ENCODE results near the gene EVA1C. TPM values are rescaled to one million over a fixed set of nuclear protein-coding genes. Genes with fewer than 3 reads are reported as not detected.

EVA1C gene
- total and polyA plus RNA-seq, 2 donors (not counting 3 experiments of a cell fraction or from before 2014, with no cell fraction given) = 22.8 to 38.6 TPM

DNA sequence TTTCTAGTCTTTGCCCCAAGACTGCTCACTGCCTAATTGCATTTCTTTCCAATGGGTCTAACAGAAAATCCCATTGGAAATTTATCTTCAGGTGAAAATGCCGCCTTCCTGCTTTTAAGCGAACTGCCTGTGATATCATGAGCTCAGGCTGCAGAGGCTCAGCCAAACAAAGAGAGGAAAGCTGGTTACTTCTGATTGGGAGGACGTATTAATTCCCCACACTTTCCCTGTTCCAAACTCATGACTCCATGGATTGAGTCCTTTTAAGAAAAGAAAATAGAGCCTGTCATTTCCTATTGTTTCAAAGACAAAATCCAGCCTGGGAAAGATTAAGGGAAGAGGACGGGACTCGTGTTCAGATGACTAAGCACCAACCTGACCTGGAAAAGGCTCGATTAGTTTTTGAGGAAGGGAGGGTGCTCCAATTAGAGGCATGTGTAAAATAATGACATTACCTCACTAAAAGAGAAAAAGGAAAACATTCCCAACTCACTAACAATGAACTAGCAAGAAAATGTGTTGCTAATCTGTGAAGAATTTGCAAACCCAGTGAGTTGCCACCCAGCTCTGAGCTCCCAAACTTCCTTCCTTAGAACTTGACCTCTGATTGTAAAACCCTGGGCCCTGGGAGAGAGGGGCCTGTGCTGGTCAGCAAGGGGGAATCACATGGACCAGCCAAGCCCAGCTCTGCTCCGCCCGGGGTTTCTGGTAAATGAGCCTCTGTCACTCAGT lies 111.6 kb downstream of the EVA1C start:
- no peak overlapping the region for H3K4me3 ChIP-seq (replicated peaks in 1 of 3; ENCODE audit: insufficient read depth in 1 of 3, low read depth in 1 of 3, low read length in 3 of 3)
- no peak overlapping the region for H2AFZ ChIP-seq (ENCODE audit: low read depth, low read length)
- no peaks in the 10 kb centered on the region for H3K79me2 ChIP-seq (ENCODE audit: control insufficient read depth, insufficient read depth, low read length)
- intact Hi-C loops (cut with micrococcal nuclease) (loop anchor here (1.0 to 2.0 kb wide), 11 partner anchors 20 to 153 kb away; partner anchors contain the start of gene CFAP298), dilution Hi-C loops (cut with MboI; ENCODE audit: extremely low pct_ligation_motif_present, low sequenced_read_pairs) (no loop called here)
- peak; percentile 100 for FAIRE-seq
- TF ChIP-seq EZH2 (IDR thresholded peaks at IDR 0.05; ENCODE audit: borderline replicate concordance, low read depth, low read length, severe bottlenecking) (no peak), POLR2AphosphoS5 (IDR thresholded peaks at IDR 0.05; ENCODE audit: insufficient read depth, low read depth, low read length) (peak; percentile 86), GATA2 (IDR thresholded peaks at IDR 0.05; ENCODE audit: insufficient read depth, insufficient read length, low read depth, low read length) (peak; percentile 88), MAX (IDR thresholded peaks at IDR 0.05; ENCODE audit: insufficient read depth, insufficient read length) (peak; percentile 50), FOS (IDR thresholded peaks at IDR 0.05; ENCODE audit: borderline replicate concordance, insufficient read depth, low read length) (peak; percentile 94), JUN (IDR thresholded peaks at IDR 0.05; ENCODE audit: borderline replicate concordance, insufficient read depth, insufficient read length, low read depth) (peak; percentile 98), MYC (IDR thresholded peaks at IDR 0.05; ENCODE audit: low read depth, low read length) (no peak), POLR2A (IDR thresholded peaks at IDR 0.05; ENCODE audit: low read depth, low read length) (peak; percentile 48)
- TF ChIP-seq, protein P1, sequence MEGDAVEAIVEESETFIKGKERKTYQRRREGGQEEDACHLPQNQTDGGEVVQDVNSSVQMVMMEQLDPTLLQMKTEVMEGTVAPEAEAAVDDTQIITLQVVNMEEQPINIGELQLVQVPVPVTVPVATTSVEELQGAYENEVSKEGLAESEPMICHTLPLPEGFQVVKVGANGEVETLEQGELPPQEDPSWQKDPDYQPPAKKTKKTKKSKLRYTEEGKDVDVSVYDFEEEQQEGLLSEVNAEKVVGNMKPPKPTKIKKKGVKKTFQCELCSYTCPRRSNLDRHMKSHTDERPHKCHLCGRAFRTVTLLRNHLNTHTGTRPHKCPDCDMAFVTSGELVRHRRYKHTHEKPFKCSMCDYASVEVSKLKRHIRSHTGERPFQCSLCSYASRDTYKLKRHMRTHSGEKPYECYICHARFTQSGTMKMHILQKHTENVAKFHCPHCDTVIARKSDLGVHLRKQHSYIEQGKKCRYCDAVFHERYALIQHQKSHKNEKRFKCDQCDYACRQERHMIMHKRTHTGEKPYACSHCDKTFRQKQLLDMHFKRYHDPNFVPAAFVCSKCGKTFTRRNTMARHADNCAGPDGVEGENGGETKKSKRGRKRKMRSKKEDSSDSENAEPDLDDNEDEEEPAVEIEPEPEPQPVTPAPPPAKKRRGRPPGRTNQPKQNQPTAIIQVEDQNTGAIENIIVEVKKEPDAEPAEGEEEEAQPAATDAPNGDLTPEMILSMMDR (IDR thresholded peaks at IDR 0.05; ENCODE audit: extremely low read depth in 1 of 2, insufficient read depth in 1 of 2, low read depth in 1 of 2, low read length in 2 of 2) = no peak
- peaks cover 58% of the 10 kb centered on the region for H3K4me1 ChIP-seq (ENCODE audit: control insufficient read depth, extremely low read depth, insufficient read depth, low read length)
- no peaks in the 10 kb centered on the region for H4K20me1 ChIP-seq (replicated peaks; ENCODE audit: control insufficient read depth, extremely low read depth, insufficient read depth, low read length)
- H3K4me2 ChIP-seq (ENCODE audit: insufficient read depth, low read length) = peak overlapping the region; percentile 57
- no peaks in the 10 kb centered on the region for H3K9me3 ChIP-seq (replicated peaks; ENCODE audit: control insufficient read depth, insufficient read depth, low read length)
- no peaks in the 10 kb centered on the region for H3K27me3 ChIP-seq (ENCODE audit: control insufficient read depth in 2 of 2, insufficient read depth in 2 of 2, low read length in 2 of 2)
- DNase-seq (ENCODE audit: low read depth, low spot score) = peak; percentile 100
- H3K36me3 ChIP-seq (ENCODE audit: control insufficient read depth in 2 of 2, extremely low read depth in 1 of 2, insufficient read depth in 2 of 2, low read length in 2 of 2) = no peaks in the 10 kb centered on the region
- peak overlapping the region; percentile 100 for H3K27ac ChIP-seq (ENCODE audit: insufficient read depth, low read depth, low read length)
- no peaks in the 10 kb centered on the region for H3K9me1 ChIP-seq (replicated peaks; ENCODE audit: control insufficient read depth, extremely low read depth, insufficient read depth, low read length)
- ChIA-PET POLR2A (interaction anchor here (0.6 kb wide), 2 partner anchors 38 to 77 kb away, joined by 3 to 7 read pairs; no protein-coding TSS in a partner anchor), CTCF (interaction anchor here (0.6 to 3.5 kb wide), 21 partner anchors 8 to 152 kb away, joined by 3 to 26 read pairs (median 5); no protein-coding TSS in a partner anchor)
- no TSS peak for BruUV-seq (replicated peaks)
- H3K9ac ChIP-seq (replicated peaks; ENCODE audit: extremely low read depth, insufficient read depth, low read length) = peak overlapping the region; percentile 97

All from endothelial cell of umbilical vein (primary cell).